Renal cortical epithelial cell (primary cell): Measurements from ENCODE around the gene DCST1. TPM values are rescaled to one million over a fixed set of nuclear protein-coding genes. Genes with fewer than 3 reads are reported as not detected.

Source experiments
- DNase-seq: peaks from one replicate; pipeline ENCODE4 v3.0.0-alpha.2; 2011; ENCODE audit warnings: low read depth
- total RNA-seq: library from RNA; depleted of rRNA; stranded (reverse); fragments of >200 nt; gene quantifications from 2 replicates; pipeline ENCODE4 v1.2.3, GENCODE V29; 2014

DCST1 gene
- total RNA-seq, 1 donor from 2014 or later: not detected

DNA sequence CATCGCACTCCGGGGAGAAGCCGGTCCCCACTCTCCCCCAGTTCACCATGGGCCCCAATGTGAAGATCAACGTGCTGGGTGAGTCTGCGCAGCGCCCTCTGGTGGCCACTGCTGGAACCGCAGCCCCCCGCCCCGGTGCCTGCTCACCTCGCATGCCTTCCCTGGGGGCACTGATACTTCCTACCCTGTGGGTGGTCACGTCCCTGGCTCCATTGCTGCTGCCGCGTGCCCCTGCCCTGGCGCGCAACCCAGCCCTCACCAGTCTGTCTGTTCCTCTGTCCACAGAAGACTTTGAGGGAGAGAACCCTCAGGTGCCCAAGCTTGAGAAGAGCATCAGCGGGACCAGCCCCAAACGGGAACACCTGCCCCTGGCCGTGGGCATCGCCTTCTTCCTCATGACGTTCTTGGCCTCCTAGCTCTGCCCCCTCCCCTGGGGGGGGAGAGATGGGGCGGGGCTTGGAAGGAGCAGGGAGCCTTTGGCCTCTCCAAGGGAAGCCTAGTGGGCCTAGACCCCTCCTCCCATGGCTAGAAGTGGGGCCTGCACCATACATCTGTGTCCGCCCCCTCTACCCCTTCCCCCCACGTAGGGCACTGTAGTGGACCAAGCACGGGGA is 52.6 kb downstream of the DCST1 start:
- no peak for DNase-seq

DNA sequence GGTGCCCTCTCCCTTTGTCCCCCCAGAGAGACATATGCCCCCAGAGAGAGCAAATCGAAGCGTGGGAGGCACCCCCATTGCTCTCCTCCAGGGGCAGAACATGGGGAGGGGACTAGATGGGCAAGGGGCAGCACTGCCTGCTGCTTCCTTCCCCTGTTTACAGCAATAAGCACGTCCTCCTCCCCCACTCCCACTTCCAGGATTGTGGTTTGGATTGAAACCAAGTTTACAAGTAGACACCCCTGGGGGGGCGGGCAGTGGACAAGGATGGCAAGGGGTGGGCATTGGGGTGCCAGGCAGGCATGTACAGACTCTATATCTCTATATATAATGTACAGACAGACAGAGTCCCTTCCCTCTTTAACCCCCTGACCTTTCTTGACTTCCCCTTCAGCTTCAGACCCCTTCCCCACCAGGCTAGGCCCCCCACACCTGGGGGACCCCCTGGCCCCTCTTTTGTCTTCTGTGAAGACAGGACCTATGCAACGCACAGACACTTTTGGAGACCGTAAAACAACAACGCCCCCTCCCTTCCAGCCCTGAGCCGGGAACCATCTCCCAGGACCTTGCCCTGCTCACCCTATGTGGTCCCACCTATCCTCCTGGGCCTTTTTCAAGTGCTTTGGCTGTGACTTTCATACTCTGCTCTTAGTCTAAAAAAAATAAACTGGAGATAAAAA is 53.4 kb downstream of the DCST1 start:
- no peak for DNase-seq

- DNase-seq: no peak
Observed at GRCh38 chr1:155091071-155092051, 57.7 kb downstream of the DCST1 start.

GRCh38 chr1:155092131-155092530 is 58.5 kb downstream of the DCST1 start:
- no peak for DNase-seq

DNA sequence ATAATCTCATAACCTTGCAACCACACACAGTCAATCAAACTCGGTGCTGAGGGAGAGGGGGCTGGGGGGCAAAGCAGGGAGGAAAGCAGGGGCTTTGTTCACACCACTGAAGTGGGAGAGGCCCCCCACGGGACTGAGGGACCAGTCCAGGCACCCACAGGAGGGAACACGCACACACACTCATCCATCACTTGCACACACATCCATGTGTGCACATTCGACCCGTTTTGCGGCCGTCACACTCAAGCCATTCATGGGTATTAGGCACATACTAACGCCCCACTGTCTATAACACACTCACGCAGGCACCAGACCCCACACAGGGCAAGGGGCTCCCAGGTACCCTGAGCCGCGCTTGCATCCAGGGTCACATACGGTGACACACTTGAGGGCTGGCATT is 59.0 kb downstream of the DCST1 start:
- DNase-seq: no peak

- peak; percentile 69 for DNase-seq
Observed at GRCh38 chr1:155093911-155094621, 60.4 kb downstream of the DCST1 start.

- no peak for DNase-seq
Observed at GRCh38 chr1:155094622-155094948, 61.0 kb downstream of the DCST1 start.

GRCh38 chr1:155099331-155099730 is 65.7 kb downstream of the DCST1 start:
- DNase-seq: no peak

Other genes starting within 250 kb of the DCST1 start
- gene KCNN3, start 163.5 kb upstream of the DCST1 start, total RNA-seq: under 0.01 TPM in 1 of 2 replicates, not detected in the other
- 4.0 and 8.8 TPM in 2 replicates for gene PMVK, start 97.1 kb upstream of the DCST1 start, total RNA-seq
- 81.3 and 141 TPM in 2 replicates for gene PBXIP1, start 77.7 kb upstream of the DCST1 start, total RNA-seq
- gene PYGO2, start 72.0 kb upstream of the DCST1 start, total RNA-seq: 5.4 and 18.4 TPM in 2 replicates
- gene SHC1, start 63.1 kb upstream of the DCST1 start, total RNA-seq: 107 and 140 TPM in 2 replicates
- gene CKS1B, start 59.1 kb upstream of the DCST1 start, total RNA-seq: 23.4 and 106 TPM in 2 replicates
- 21.6 and 32.5 TPM in 2 replicates for gene FLAD1, start 50.5 kb upstream of the DCST1 start, total RNA-seq
- 0.60 TPM in 1 of 2 replicates, not detected in the other for gene LENEP, start 40.2 kb upstream of the DCST1 start, total RNA-seq
- 29.2 and 36.5 TPM in 2 replicates for gene ZBTB7B, start 31.0 kb upstream of the DCST1 start, total RNA-seq
- gene DCST2, start within 50 bp of the DCST1 start, total RNA-seq: 0.05 TPM in 1 of 2 replicates, not detected in the other
- 47.9 and 137 TPM in 2 replicates for gene ADAM15, start 17.5 kb downstream of the DCST1 start, total RNA-seq
- 9.5 and 12.5 TPM in 2 replicates for gene EFNA4, start 29.9 kb downstream of the DCST1 start, total RNA-seq
- 1.4 and 2.4 TPM in 2 replicates for gene EFNA3, start 45.0 kb downstream of the DCST1 start, total RNA-seq
- 68.3 and 80.4 TPM in 2 replicates for gene EFNA1, start 94.1 kb downstream of the DCST1 start, total RNA-seq
- gene SLC50A1, start 102.0 kb downstream of the DCST1 start, total RNA-seq: 16.7 and 63.0 TPM in 2 replicates
- 12.7 and 30.9 TPM in 2 replicates for gene DPM3, start 106.7 kb downstream of the DCST1 start, total RNA-seq
- gene KRTCAP2, start 139.5 kb downstream of the DCST1 start, total RNA-seq: 65.4 and 102 TPM in 2 replicates
- 2.6 and 5.9 TPM in 2 replicates for gene TRIM46, start 140.0 kb downstream of the DCST1 start, total RNA-seq
- gene THBS3, start 174.1 kb downstream of the DCST1 start, total RNA-seq: 21.7 and 52.9 TPM in 2 replicates
- 36.8 and 72.8 TPM in 2 replicates for gene MTX1, start 174.9 kb downstream of the DCST1 start, total RNA-seq
- 5.6 and 10.2 TPM in 2 replicates for gene ENTREP3, start 221.7 kb downstream of the DCST1 start, total RNA-seq
- gene SCAMP3, start 228.5 kb downstream of the DCST1 start, total RNA-seq: 23.6 and 42.1 TPM in 2 replicates
- 12.0 and 33.1 TPM in 2 replicates for gene CLK2, start 239.7 kb downstream of the DCST1 start, total RNA-seq
- 1.0 and 1.7 TPM in 2 replicates for gene HCN3, start 243.6 kb downstream of the DCST1 start, total RNA-seq